Cardiac ventricle fibroblast (primary cell): ENCODE results near the gene KRTAP13-3. TPM values are rescaled to one million over a fixed set of nuclear protein-coding genes. Genes with fewer than 3 reads are reported as not detected.

ENCODE experiments used
- total RNA-seq: library from RNA; depleted of rRNA; stranded (reverse); fragments of >200 nt; gene quantifications from 2 replicates; pipeline ENCODE4 v1.2.3, GENCODE V29; 2015

KRTAP13-3 gene, protein sequence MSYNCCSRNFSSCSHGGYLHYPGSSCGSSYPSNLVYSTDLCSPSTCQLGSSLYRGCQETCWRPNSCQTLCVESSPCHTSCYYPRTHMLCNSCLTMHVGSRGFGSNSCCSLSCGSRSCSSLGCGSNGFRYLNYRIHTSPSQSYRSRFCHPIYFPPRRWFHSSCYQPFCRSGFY
- total RNA-seq: not detected in 2 replicates

DNA sequence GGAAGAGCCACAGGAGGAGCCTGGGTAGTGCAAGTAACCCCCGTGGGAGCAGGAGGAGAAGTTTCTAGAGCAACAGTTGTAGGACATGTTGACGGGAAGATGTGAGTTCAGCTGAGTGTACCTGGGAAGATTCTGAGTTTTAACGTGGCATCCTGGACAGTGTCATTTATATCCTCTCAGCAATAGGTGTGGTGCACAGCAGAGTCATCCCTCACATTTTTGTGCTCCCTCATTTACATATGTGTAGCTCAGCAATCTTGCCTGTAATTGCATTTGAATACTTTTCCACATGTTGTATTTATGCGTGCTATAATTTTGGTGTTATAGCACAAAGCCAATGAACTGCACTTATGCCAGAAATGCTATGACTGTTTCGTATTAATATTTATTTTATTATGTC is at the start of gene KRTAP13-3:
Gene KRTAP13-3 (minus strand): TSS at position 101 of the 400 bp plus-strand sequence. CDS start 14 bp downstream, at position 87.

DNA sequence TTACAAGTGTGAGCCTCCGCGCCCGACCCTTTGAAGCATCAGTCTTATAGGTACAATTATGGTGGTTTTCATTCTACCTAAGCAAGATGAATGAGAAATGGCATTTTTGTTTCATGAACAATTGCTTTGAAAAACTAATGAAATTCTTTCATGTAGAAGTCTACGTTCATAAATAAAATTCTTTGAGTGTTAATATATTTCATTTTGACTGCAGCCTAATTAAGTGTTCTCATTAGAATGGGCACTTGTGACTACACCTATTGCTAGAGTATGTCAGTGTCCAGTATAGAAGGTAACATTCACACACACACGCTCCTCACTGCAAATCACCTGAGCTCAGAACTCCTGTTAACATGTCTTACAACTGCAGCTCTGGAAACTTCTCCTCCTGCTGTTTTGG is 14.2 kb upstream of the KRTAP13-3 start, which contains the start of gene KRTAP15-1:
Gene KRTAP15-1 (plus strand): TSS at position 301 of the 400 bp plus-strand sequence. CDS start 53 bp downstream, at position 354.

DNA sequence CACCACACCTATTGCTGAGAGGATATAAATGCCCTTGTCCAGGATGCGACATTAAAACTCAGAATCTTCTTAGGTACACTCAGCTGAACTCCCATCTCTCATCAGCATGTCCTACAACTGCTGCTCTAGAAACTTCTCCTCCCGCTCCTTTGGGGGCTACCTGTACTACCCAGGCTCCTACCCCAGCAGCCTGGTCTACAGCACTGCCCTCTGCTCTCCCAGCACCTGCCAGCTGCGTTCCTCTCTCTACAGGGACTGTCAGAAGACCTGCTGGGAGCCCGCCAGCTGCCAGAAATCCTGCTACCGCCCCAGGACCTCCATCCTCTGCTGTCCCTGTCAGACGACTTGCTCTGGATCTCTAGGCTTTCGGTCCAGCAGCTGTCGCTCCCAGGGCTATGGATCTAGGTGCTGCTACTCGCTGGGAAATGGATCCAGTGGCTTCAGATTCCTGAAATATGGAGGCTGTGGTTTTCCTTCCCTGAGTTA is 4.5 kb upstream of the KRTAP13-3 start, which contains the start of gene KRTAP13-4:
Gene KRTAP13-4 (plus strand): TSS at position 51 of the 486 bp plus-strand sequence. CDS start 56 bp downstream, at position 107.

DNA sequence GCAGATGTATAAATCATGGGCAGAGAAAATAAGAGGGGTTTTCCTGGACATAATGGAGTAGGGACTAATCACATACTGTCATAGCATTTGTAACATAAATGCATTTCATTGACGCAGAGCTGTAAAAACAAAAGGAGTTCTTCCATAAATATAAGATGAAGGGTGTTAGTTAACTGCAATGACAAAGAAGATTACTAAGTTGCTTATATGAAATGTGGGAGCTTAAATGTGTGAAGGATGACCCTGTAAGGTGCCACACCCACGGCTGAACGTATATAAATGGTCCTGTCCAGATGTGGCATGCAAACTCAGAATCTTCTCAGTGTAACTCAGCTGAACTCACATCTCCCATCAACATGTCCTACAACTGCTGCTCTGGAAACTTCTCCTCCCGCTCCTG is 30.0 kb downstream of the KRTAP13-3 start, which contains the start of gene KRTAP13-1:
Gene KRTAP13-1 (plus strand): TSS at position 301 of the 400 bp plus-strand sequence. CDS start 56 bp downstream, at position 357.

Other genes with a start within 250 kb of the KRTAP13-3 start
- not detected in 2 replicates for gene CLDN8, start 209.8 kb downstream of the KRTAP13-3 start, total RNA-seq
- not detected in 2 replicates for gene KRTAP24-1, start 143.0 kb downstream of the KRTAP13-3 start, total RNA-seq
- gene KRTAP25-1, start 136.4 kb downstream of the KRTAP13-3 start, total RNA-seq: not detected in 2 replicates
- not detected in 2 replicates for gene KRTAP26-1, start 105.6 kb downstream of the KRTAP13-3 start, total RNA-seq
- gene KRTAP27-1, start 88.2 kb downstream of the KRTAP13-3 start, total RNA-seq: not detected in 2 replicates
- not detected in 2 replicates for gene KRTAP23-1, start 77.3 kb downstream of the KRTAP13-3 start, total RNA-seq
- not detected in 2 replicates for gene KRTAP13-2, start 53.7 kb downstream of the KRTAP13-3 start, total RNA-seq
- not detected in 2 replicates for gene KRTAP13-1, start 29.9 kb downstream of the KRTAP13-3 start, total RNA-seq
- not detected in 2 replicates for gene KRTAP13-4, start 4.3 kb upstream of the KRTAP13-3 start, total RNA-seq
- not detected in 2 replicates for gene KRTAP15-1, start 14.3 kb upstream of the KRTAP13-3 start, total RNA-seq
- not detected in 2 replicates for gene KRTAP19-1, start 54.4 kb upstream of the KRTAP13-3 start, total RNA-seq
- not detected in 2 replicates for gene KRTAP19-2, start 61.5 kb upstream of the KRTAP13-3 start, total RNA-seq
- gene KRTAP19-3, start 66.1 kb upstream of the KRTAP13-3 start, total RNA-seq: not detected in 2 replicates
- not detected in 2 replicates for gene KRTAP19-4, start 71.2 kb upstream of the KRTAP13-3 start, total RNA-seq
- not detected in 2 replicates for gene KRTAP19-5, start 76.2 kb upstream of the KRTAP13-3 start, total RNA-seq
- not detected in 2 replicates for gene KRTAP19-6, start 115.9 kb upstream of the KRTAP13-3 start, total RNA-seq
- gene KRTAP19-7, start 135.4 kb upstream of the KRTAP13-3 start, total RNA-seq: not detected in 2 replicates
- gene KRTAP22-2, start 164.5 kb upstream of the KRTAP13-3 start, total RNA-seq: not detected in 2 replicates
- gene KRTAP6-3, start 166.5 kb upstream of the KRTAP13-3 start, total RNA-seq: not detected in 2 replicates
- not detected in 2 replicates for gene KRTAP6-2, start 173.0 kb upstream of the KRTAP13-3 start, total RNA-seq
- not detected in 2 replicates for gene KRTAP22-1, start 175.2 kb upstream of the KRTAP13-3 start, total RNA-seq
- not detected in 2 replicates for gene KRTAP6-1, start 188.0 kb upstream of the KRTAP13-3 start, total RNA-seq
- gene KRTAP20-1, start 190.5 kb upstream of the KRTAP13-3 start, total RNA-seq: not detected in 2 replicates
- not detected in 2 replicates for gene KRTAP20-4, start 194.7 kb upstream of the KRTAP13-3 start, total RNA-seq
- gene KRTAP20-2, start 209.3 kb upstream of the KRTAP13-3 start, total RNA-seq: not detected in 2 replicates
- gene KRTAP20-3, start 216.9 kb upstream of the KRTAP13-3 start, total RNA-seq: not detected in 2 replicates